Neural cell (in vitro differentiated cells): Measurements from ENCODE around the gene ACTN1. TPM values are rescaled to one million over a fixed set of nuclear protein-coding genes. Genes with fewer than 3 reads are reported as not detected.

ENCODE experiments used
- H2AFZ ChIP-seq: fragments of 200-600, 300-800 bp; sonication (generic), shearing (Covaris generic); 2 replicates; pipeline ENCODE4 v1.6.0; 2014; ENCODE audit warnings: low read depth, mild to moderate bottlenecking, antibody characterized with exemption, low read length, moderate library complexity
- H3F3A ChIP-seq: fragments of 200-600 bp; shearing (Covaris generic); 2 replicates; pipeline ENCODE4 v1.6.1; 2016; ENCODE audit warnings: mild to moderate bottlenecking, moderate library complexity, mixed read lengths, antibody characterized with exemption, low read length; ENCODE audit not compliant: insufficient read depth, poor library complexity, severe bottlenecking
- H3K27ac ChIP-seq: fragments of 200-600, 300-800 bp; sonication (generic), shearing (Covaris generic); 2 replicates; pipeline ENCODE4 v1.5.1; 2014; ENCODE audit warnings: mild to moderate bottlenecking, low read length, moderate library complexity
- H3K27me3 ChIP-seq: fragments of 300-800, 200-600 bp; sonication (generic), shearing (Covaris generic); 2 replicates; pipeline ENCODE4 v1.6.0; 2014; ENCODE audit warnings: mild to moderate bottlenecking, low read depth, low read length, moderate library complexity; ENCODE audit not compliant: insufficient read depth
- H3K36me3 ChIP-seq: fragments of 300-800, 200-600 bp; sonication (generic), shearing (Covaris generic); 2 replicates; pipeline ENCODE4 v1.5.1; 2014; ENCODE audit warnings: mild to moderate bottlenecking, antibody characterized with exemption, low read length, moderate library complexity; ENCODE audit not compliant: insufficient read depth
- H3K4me2 ChIP-seq: fragments of 300-800, 200-600 bp; sonication (generic), shearing (Covaris generic); 2 replicates; pipeline ENCODE4 v1.6.0; 2014; ENCODE audit warnings: mild to moderate bottlenecking, low read length
- H3K4me3 ChIP-seq: fragments of 300-800, 200-600 bp; sonication (generic), shearing (Covaris generic); 2 replicates; pipeline ENCODE4 v1.5.1; 2014; ENCODE audit warnings: mild to moderate bottlenecking, low read length, moderate library complexity
- H3K79me2 ChIP-seq: fragments of 200-600 bp; shearing (Covaris generic); replicated peaks from 2 replicates; pipeline ENCODE4 v1.6.0; 2014; ENCODE audit warnings: mild to moderate bottlenecking, low read length, moderate library complexity; ENCODE audit not compliant: insufficient read depth
- H3K9ac ChIP-seq: fragments of 300-800, 200-600 bp; sonication (generic), shearing (Covaris generic); 2 replicates; pipeline ENCODE4 v1.6.1; 2016; ENCODE audit warnings: mild to moderate bottlenecking, low read length, mixed read lengths
- H3K9me2 ChIP-seq: fragments of 200-600 bp; shearing (Covaris generic); 2 replicates; pipeline ENCODE4 v1.6.1; 2016; ENCODE audit warnings: mild to moderate bottlenecking, low read length, mixed read lengths; ENCODE audit not compliant: insufficient read depth
- H3K9me3 ChIP-seq: fragments of 200-600, 300-800 bp; sonication (generic), shearing (Covaris generic); 2 replicates; pipeline ENCODE4 v1.6.1; 2016; ENCODE audit warnings: mild to moderate bottlenecking, mixed run types, low read length, moderate library complexity, mixed read lengths
- H4K20me1 ChIP-seq: fragments of 200-600 bp; shearing (Covaris generic); 2 replicates; pipeline ENCODE4 v1.6.1; 2016; ENCODE audit warnings: mild to moderate bottlenecking, mixed run types; ENCODE audit not compliant: insufficient read depth
- CTCF ChIP-seq: fragments of 450-650 bp; IDR thresholded peaks from 2 replicates; pipeline ENCODE4 v1.5.1; 2014; ENCODE audit warnings: antibody characterized with exemption, mild to moderate bottlenecking, moderate library complexity; ENCODE audit not compliant: poor library complexity, severe bottlenecking
- EP300 ChIP-seq: fragments of 450-650 bp; conservative IDR thresholded peaks from 2 replicates; pipeline ENCODE4 v1.6.1; 2014; ENCODE audit warnings: antibody characterized with exemption, mild to moderate bottlenecking, moderate library complexity; ENCODE audit not compliant: poor library complexity, severe bottlenecking
- EZH2 ChIP-seq: fragments of 200-600, 300-800 bp; shearing (Covaris generic), sonication (generic); IDR thresholded peaks from 2 replicates; pipeline ENCODE4 v1.6.1; 2014; ENCODE audit warnings: antibody characterized with exemption, low read length, borderline replicate concordance, mild to moderate bottlenecking; ENCODE audit not compliant: insufficient read depth, poor library complexity, severe bottlenecking
- MXI1 ChIP-seq: fragments of 450-650 bp; conservative IDR thresholded peaks from 2 replicates; pipeline ENCODE4 v1.6.1; 2014; ENCODE audit warnings: antibody characterized with exemption, mild to moderate bottlenecking; ENCODE audit not compliant: poor library complexity, severe bottlenecking
- RAD21 ChIP-seq: fragments of 450-650 bp; conservative IDR thresholded peaks from 2 replicates; pipeline ENCODE4 v1.6.1; 2014; ENCODE audit warnings: antibody characterized with exemption, mild to moderate bottlenecking, moderate library complexity
- REST ChIP-seq: IDR thresholded peaks from 2 replicates; pipeline ENCODE4 v1.6.1; 2012; ENCODE audit warnings: borderline replicate concordance
- SMC3 ChIP-seq: fragments of 450-650 bp; conservative IDR thresholded peaks from 2 replicates; pipeline ENCODE4 v1.6.1; 2014; ENCODE audit warnings: antibody characterized with exemption, mild to moderate bottlenecking, moderate library complexity; ENCODE audit not compliant: poor library complexity
- polyA plus RNA-seq: library from polyadenylated mRNA; depleted of rRNA; stranded (reverse); fragments of >200 nt; gene quantifications from 2 replicates; pipeline ENCODE4 v1.2.3, GENCODE V29; 2014

ACTN1 gene
- polyA plus RNA-seq, 1 donor from 2014 or later, result 10.8 TPM

GRCh38 chr14:68940614-68941185 lies 38.4 kb downstream of the ACTN1 start:
- no peak overlapping the region for H3K9ac ChIP-seq
- no peaks in the 10 kb centered on the region for H3K36me3 ChIP-seq

GRCh38 chr14:68939893-68940613 lies 39.0 kb downstream of the ACTN1 start:
- no peaks in the 10 kb centered on the region for H3K36me3 ChIP-seq
- TF ChIP-seq SMC3 (no peak), RAD21 (no peak), MXI1 (no peak), CTCF (no peak), EZH2 (no peak), EP300 (no peak)
- no peaks in the 10 kb centered on the region for H3K27me3 ChIP-seq
- no peak overlapping the region for H3K4me3 ChIP-seq
- H3K79me2 ChIP-seq, result no peaks in the 10 kb centered on the region
- H3K4me2 ChIP-seq, result no peak overlapping the region
- H2AFZ ChIP-seq, result no peak overlapping the region
- no peaks in the 10 kb centered on the region for H3F3A ChIP-seq
- H3K9ac ChIP-seq, result no peak overlapping the region
- H3K27ac ChIP-seq, result no peak overlapping the region
- H4K20me1 ChIP-seq, result no peaks in the 10 kb centered on the region
- no peaks in the 10 kb centered on the region for H3K9me3 ChIP-seq
- H3K9me2 ChIP-seq, result no peaks in the 10 kb centered on the region

More at GRCh38 chr14:68940614-68941185, 38.4 kb downstream of the ACTN1 start:
- no peaks in the 10 kb centered on the region for H3K9me3 ChIP-seq
- no peaks in the 10 kb centered on the region for H3K27me3 ChIP-seq
- TF ChIP-seq REST, result no peak
- TF ChIP-seq EZH2, result no peak
- TF ChIP-seq SMC3, result no peak
- no peak for TF ChIP-seq CTCF
- TF ChIP-seq EP300, result no peak
- H4K20me1 ChIP-seq, result no peaks in the 10 kb centered on the region
- no peaks in the 10 kb centered on the region for H3K9me2 ChIP-seq
- H3K79me2 ChIP-seq, result no peaks in the 10 kb centered on the region
- no peaks in the 10 kb centered on the region for H3F3A ChIP-seq
- no peak overlapping the region for H3K27ac ChIP-seq
- H2AFZ ChIP-seq, result no peak overlapping the region
- no peak overlapping the region for H3K4me3 ChIP-seq
- H3K4me2 ChIP-seq, result no peak overlapping the region
